A673 (cell line): ENCODE measurements around the gene ZFYVE28. TPM values are rescaled to one million over a fixed set of nuclear protein-coding genes. Genes with fewer than 3 reads are reported as not detected.

Experiments used
- BruUV-seq: library from RNA; stranded (reverse); fragments of 400-500 nt; replicated peaks from 2 replicates; lab custom pipeline; 2021; lab: Mats Ljungman, UMichigan
- CTCF ChIA-PET: fragments of 300-600 bp; sonication (Branson Sonifier 250); formaldehyde crosslinking; loops from one replicate; lab custom pipeline; 2022; ENCODE audit warnings: antibody characterized with exemption; lab: Charles Lee
- POLR2A ChIA-PET: fragments of 300-600 bp; sonication (Branson Sonifier 250); formaldehyde crosslinking; loops from one replicate; lab custom pipeline; 2022; ENCODE audit warnings: antibody characterized with exemption; ENCODE audit not compliant: low non-redundant PET; lab: Charles Lee
- DNase-seq: peaks from one replicate; pipeline ENCODE4 v3.0.0-alpha.2; 2015; ENCODE audit warnings: low spot score
- H3K27ac ChIP-seq: fragments of 200-600 bp; sonication (generic); 2 replicates; pipeline ENCODE4 v1.5.1; 2016; ENCODE audit warnings: mixed run types, low read depth, mild to moderate bottlenecking, mixed read lengths, antibody characterized with exemption, low read length; ENCODE audit not compliant: poor library complexity, severe bottlenecking
- H3K27me3 ChIP-seq: fragments of 200-600 bp; sonication (generic); replicated peaks from 2 replicates; pipeline ENCODE4 v1.6.1; 2017; ENCODE audit warnings: mixed run types, low read depth, mild to moderate bottlenecking, mixed read lengths, antibody characterized with exemption, low read length; ENCODE audit not compliant: insufficient read depth, poor library complexity
- H3K36me3 ChIP-seq: fragments of 200-600 bp; sonication (generic); 2 replicates; pipeline ENCODE4 v1.6.1; 2016; ENCODE audit warnings: mixed run types, mild to moderate bottlenecking, mixed read lengths, antibody characterized with exemption, low read length; ENCODE audit not compliant: insufficient read depth, poor library complexity, severe bottlenecking
- H3K4me1 ChIP-seq: fragments of 200-600 bp; sonication (generic); 2 replicates; pipeline ENCODE4 v1.6.1; 2017; ENCODE audit warnings: mixed run types, mild to moderate bottlenecking, mixed read lengths, antibody characterized with exemption, low read length; ENCODE audit not compliant: insufficient read depth, poor library complexity, severe bottlenecking
- H3K4me3 ChIP-seq: fragments of 200-600 bp; sonication (generic); 2 replicates; pipeline ENCODE4 v1.5.1; 2016; ENCODE audit warnings: low read depth, mixed run types, mild to moderate bottlenecking, mixed read lengths, low read length; ENCODE audit not compliant: poor library complexity, severe bottlenecking
- H3K9me3 ChIP-seq: fragments of 200-600 bp; sonication (generic); 2 replicates; pipeline ENCODE4 v1.6.1; 2016; ENCODE audit warnings: mixed run types, low read depth, mild to moderate bottlenecking, mixed read lengths, antibody characterized with exemption, low read length; ENCODE audit not compliant: poor library complexity, severe bottlenecking
- EZH2 ChIP-seq: fragments of 200-600 bp; sonication (generic); IDR thresholded peaks from 2 replicates; pipeline ENCODE4 v1.6.1; 2017; ENCODE audit warnings: borderline replicate concordance, low read depth, mild to moderate bottlenecking, mixed read lengths, antibody characterized with exemption, low read length; ENCODE audit not compliant: poor library complexity, severe bottlenecking
- intact Hi-C: fragments of 100-400 bp; cut with micrococcal nuclease; formaldehyde crosslinking; loops from one replicate; pipeline ENCODE4 v1.10.0; 2022; ENCODE audit not compliant: unreplicated experiment
- total RNA-seq: library from RNA; stranded (reverse); gene quantifications from 2 replicates; pipeline ENCODE4 v1.2.3, GENCODE V29; 2021
- TF ChIP-seq, protein P1 (sequence below): fragments of 300-800, 200-600 bp; sonication (generic); conservative IDR thresholded peaks from 2 replicates; pipeline ENCODE4 v1.5.1; 2017; ENCODE audit warnings: low read depth, mild to moderate bottlenecking, antibody characterized with exemption, low read length, moderate library complexity, mixed read lengths

Gene ZFYVE28
- total RNA-seq, 1 experiment from 2014 or later, result 8.6 TPM

DNA sequence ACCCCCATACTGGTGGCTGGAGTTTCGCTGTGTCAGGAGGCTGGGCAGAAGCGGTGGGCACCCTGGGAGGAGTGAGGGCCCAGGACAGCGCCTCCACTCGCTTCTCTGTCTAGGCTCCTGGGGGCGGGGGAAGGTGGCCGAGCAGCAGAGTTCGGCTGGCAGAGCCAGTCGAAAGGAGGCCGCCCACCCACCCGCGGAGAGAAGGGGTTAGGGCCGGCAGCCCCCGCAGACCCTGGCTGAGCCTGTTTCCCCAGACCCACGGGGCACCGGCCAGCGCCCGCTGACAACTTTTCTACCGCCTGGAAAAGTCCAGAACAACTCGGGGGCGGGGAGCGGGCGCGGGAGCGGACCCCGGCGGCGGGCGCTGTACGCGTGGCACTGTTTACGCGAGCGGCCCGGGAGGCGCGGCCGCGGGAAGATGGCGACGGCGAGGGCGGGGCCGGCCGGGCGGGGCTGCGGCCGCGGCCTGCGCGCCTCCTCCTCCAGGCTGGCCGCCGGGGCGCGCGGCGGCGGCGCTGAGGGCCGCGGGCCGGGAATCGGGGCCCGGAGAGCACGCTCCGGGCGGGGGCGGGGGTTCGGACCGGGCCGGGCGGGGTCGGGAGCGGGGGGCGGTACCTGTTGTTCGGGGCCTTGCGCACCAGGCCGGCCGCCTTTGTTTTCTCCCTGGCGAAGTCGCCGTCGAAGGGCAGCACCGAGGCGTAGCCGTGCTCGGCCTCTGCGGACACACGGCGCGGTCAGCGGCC lies 157.2 kb downstream of the ZFYVE28 start:
- CTCF ChIA-PET, result no interaction called here
- intact Hi-C loops, result loop anchor here (10.0 kb wide), 1 partner anchor 154 kb away; the partner anchor contains the start of genes CFAP99 and ZFYVE28

DNA sequence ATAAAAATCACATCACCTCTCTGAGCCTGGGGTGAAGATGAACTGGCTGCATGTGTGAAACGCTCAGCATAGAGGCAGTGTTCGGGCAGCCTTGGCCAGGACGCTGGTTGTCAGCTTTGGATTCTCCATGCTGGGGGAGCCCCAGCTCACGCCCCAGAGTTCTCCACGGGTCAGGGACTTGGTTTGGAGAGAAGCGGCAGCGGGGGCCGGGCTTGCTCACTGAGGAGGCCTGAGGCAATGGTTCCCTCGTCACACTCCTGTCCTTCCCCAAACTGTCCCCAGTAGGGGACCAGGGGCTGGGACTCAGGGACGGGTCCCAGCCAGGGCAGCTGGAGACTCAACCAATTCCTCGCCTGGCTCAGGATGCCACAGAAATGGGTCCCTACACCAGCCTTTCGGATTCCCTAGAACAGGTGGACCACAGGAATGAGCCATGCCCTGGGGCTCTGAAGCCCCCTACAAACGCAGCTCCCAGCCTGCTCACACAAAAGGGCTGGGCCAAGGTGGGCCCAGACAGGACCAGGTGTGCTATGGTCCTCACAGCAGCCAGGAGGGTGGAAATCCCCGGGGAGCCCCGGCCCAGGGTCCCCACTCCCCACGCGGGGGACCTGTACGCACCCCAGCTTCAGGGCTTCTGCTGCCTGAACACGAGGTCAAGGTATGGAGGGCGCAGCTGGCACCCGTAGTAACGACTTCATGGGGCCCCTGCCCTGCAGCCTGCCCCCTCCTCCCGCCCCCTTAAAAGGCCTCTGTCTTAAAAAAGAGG lies 157.9 kb downstream of the ZFYVE28 start:
- CTCF ChIA-PET, result no interaction called here
- POLR2A ChIA-PET, result no interaction called here

More for the DNA sequence above, 157.2 kb downstream of the ZFYVE28 start:
- POLR2A ChIA-PET, result no interaction called here
- no peaks in the 10 kb centered on the region for H3K27me3 ChIP-seq
- peaks cover 8% of the 10 kb centered on the region for H3K4me1 ChIP-seq
- H3K27ac ChIP-seq, result peak overlapping the region; percentile 54
- DNase-seq, result peak; percentile 61
- H3K36me3 ChIP-seq, result no peaks in the 10 kb centered on the region
- TF ChIP-seq, protein P1, sequence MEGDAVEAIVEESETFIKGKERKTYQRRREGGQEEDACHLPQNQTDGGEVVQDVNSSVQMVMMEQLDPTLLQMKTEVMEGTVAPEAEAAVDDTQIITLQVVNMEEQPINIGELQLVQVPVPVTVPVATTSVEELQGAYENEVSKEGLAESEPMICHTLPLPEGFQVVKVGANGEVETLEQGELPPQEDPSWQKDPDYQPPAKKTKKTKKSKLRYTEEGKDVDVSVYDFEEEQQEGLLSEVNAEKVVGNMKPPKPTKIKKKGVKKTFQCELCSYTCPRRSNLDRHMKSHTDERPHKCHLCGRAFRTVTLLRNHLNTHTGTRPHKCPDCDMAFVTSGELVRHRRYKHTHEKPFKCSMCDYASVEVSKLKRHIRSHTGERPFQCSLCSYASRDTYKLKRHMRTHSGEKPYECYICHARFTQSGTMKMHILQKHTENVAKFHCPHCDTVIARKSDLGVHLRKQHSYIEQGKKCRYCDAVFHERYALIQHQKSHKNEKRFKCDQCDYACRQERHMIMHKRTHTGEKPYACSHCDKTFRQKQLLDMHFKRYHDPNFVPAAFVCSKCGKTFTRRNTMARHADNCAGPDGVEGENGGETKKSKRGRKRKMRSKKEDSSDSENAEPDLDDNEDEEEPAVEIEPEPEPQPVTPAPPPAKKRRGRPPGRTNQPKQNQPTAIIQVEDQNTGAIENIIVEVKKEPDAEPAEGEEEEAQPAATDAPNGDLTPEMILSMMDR, result no peak
- no peak for TF ChIP-seq EZH2
- BruUV-seq, result no TSS peak
- no peaks in the 10 kb centered on the region for H3K9me3 ChIP-seq
- H3K4me3 ChIP-seq, result peak overlapping the region; percentile 67

More for the DNA sequence above, 157.9 kb downstream of the ZFYVE28 start:
- no peaks in the 10 kb centered on the region for H3K36me3 ChIP-seq
- H3K4me1 ChIP-seq, result peaks cover 16% of the 10 kb centered on the region
- intact Hi-C loops, result loop anchor here (10.0 kb wide), 1 partner anchor 154 kb away; the partner anchor contains the start of genes CFAP99 and ZFYVE28
- H3K4me3 ChIP-seq, result peak overlapping the region; percentile 67
- no peaks in the 10 kb centered on the region for H3K27me3 ChIP-seq
- no peaks in the 10 kb centered on the region for H3K9me3 ChIP-seq
- no peak for DNase-seq
- TF ChIP-seq, protein P1, result no peak
- no peak for TF ChIP-seq EZH2
- H3K27ac ChIP-seq, result peak overlapping the region; percentile 54
- no TSS peak for BruUV-seq
